GM12878 (cell line): ENCODE data around the gene MACROD2. TPM values are rescaled to one million over a fixed set of nuclear protein-coding genes. Genes with fewer than 3 reads are reported as not detected.

Experiments used
- ATAC-seq: fragments of 200-7000 bp; cut with Tn5 transposase; 3 replicates; pipeline ENCODE4 v1.9.1; 2020; ENCODE audit warnings: mild to moderate bottlenecking, moderate library complexity
- BruUV-seq: library from RNA; stranded (reverse); fragments of 400-500 nt; replicated peaks from 2 replicates; lab custom pipeline; 2021; lab: Mats Ljungman, UMichigan
- CTCF ChIA-PET: fragments of 300-600 bp; sonication (Branson Sonifier 250); formaldehyde crosslinking; extraction: SDS; loops from one replicate; lab custom pipeline; 2021; ENCODE audit warnings: inconsistent platforms; lab: Yijun Ruan, JAX
- POLR2A ChIA-PET: fragments of 350-600 bp; formaldehyde crosslinking; extraction: SDS; loops from one replicate; lab custom pipeline; 2021; ENCODE audit warnings: inconsistent platforms; lab: Charles Lee
- RAD21 ChIA-PET: fragments of 300-600 bp; sonication (Branson Sonifier 250); formaldehyde crosslinking; loops from one replicate; lab custom pipeline; 2023; ENCODE audit warnings: antibody characterized with exemption; ENCODE audit not compliant: unreplicated experiment; lab: Charles Lee
- SMC1A ChIA-PET: fragments of 300-600 bp; sonication (Branson Sonifier 250); formaldehyde crosslinking; loops from one replicate; lab custom pipeline; 2023; ENCODE audit not compliant: unreplicated experiment, uncharacterized antibody; lab: Charles Lee
- DNase-seq: peaks from one replicate; pipeline ENCODE4 v3.0.0-alpha.2; 2011; ENCODE audit warnings: low read depth, low spot score
- FAIRE-seq: peaks from 3 replicates; lab custom pipeline; 2011; peaks lifted over from hg19 to GRCh38; lab: Jason Lieb, UNC
- H2AFZ ChIP-seq: 2 replicates; pipeline ENCODE4 v1.6.0; 2011; ENCODE audit warnings: low read depth, low read length, control low read depth; ENCODE audit not compliant: control insufficient read depth
- H3K27ac ChIP-seq: 2 replicates; pipeline ENCODE4 v1.5.1; 2011; ENCODE audit warnings: control low read depth; ENCODE audit not compliant: control insufficient read depth, insufficient read depth
- H3K27me3 ChIP-seq, 2 experiments: replicated peaks in 1 of 2; 2 replicates each; pipeline versions ENCODE4 v1.6.0 to v1.6.1; 2011; ENCODE audit warnings: low read length in 1 of 2; ENCODE audit not compliant: control insufficient read depth in 2 of 2, insufficient read depth in 2 of 2
- H3K36me3 ChIP-seq, 2 experiments: 2 replicates each; pipeline ENCODE4 v1.5.1; 2011; ENCODE audit warnings: low read length in 1 of 2; ENCODE audit not compliant: control insufficient read depth in 2 of 2, insufficient read depth in 2 of 2
- H3K4me1 ChIP-seq: 2 replicates; pipeline ENCODE4 v1.6.1; 2011; ENCODE audit warnings: mild to moderate bottlenecking, low read length, moderate library complexity, mixed read lengths; ENCODE audit not compliant: control insufficient read depth, insufficient read depth
- H3K4me2 ChIP-seq: 2 replicates; pipeline ENCODE4 v1.6.0; 2011; ENCODE audit warnings: control low read depth; ENCODE audit not compliant: control insufficient read depth, insufficient read depth
- H3K4me3 ChIP-seq: fragments of 200-600 bp; sonication (generic); 2 replicates; pipeline ENCODE4 v1.5.1; 2016
- H3K79me2 ChIP-seq: 2 replicates; pipeline ENCODE4 v1.6.0; 2011; ENCODE audit warnings: low read length; ENCODE audit not compliant: control insufficient read depth, insufficient read depth
- H3K9ac ChIP-seq: 2 replicates; pipeline ENCODE4 v1.8.0; 2011; ENCODE audit warnings: low read length, control low read depth, mixed read lengths; ENCODE audit not compliant: control insufficient read depth, insufficient read depth
- H3K9me3 ChIP-seq: replicated peaks from 3 replicates; pipeline ENCODE4 v1.5.1; 2011; ENCODE audit warnings: mild to moderate bottlenecking, low read length; ENCODE audit not compliant: control insufficient read depth, insufficient read depth
- H4K20me1 ChIP-seq: 2 replicates; pipeline ENCODE4 v1.6.0; 2011; ENCODE audit not compliant: control insufficient read depth, insufficient read depth
- CHD1 ChIP-seq: IDR thresholded peaks from 2 replicates; pipeline ENCODE4 v1.6.1; 2012; ENCODE audit warnings: low read depth, low read length, improper control_type of control experiment
- CREB1 ChIP-seq: IDR thresholded peaks from 2 replicates; pipeline ENCODE4 v1.6.1; 2012; ENCODE audit warnings: low read depth, mild to moderate bottlenecking, inconsistent platforms
- E4F1 ChIP-seq: fragments of 450-650 bp; IDR thresholded peaks from 2 replicates; pipeline ENCODE4 v1.6.1; 2018; ENCODE audit warnings: borderline replicate concordance, mild to moderate bottlenecking; ENCODE audit not compliant: partially characterized antibody
- HCFC1 ChIP-seq: fragments of 150-350 bp; IDR thresholded peaks from 2 replicates; pipeline ENCODE4 v1.6.1; 2014; ENCODE audit warnings: low read length
- KAT2A ChIP-seq: conservative IDR thresholded peaks from 2 replicates; pipeline ENCODE4 v1.6.1; 2011; ENCODE audit warnings: low read depth, low read length; ENCODE audit not compliant: control insufficient read depth
- MEF2A ChIP-seq: IDR thresholded peaks from 2 replicates; pipeline ENCODE4 v1.6.1; 2011; ENCODE audit warnings: low read depth, mild to moderate bottlenecking, low read length, moderate library complexity; ENCODE audit not compliant: insufficient read depth
- MEF2B ChIP-seq: fragments of 450-650 bp; IDR thresholded peaks from 2 replicates; pipeline ENCODE4 v1.6.1; 2018; ENCODE audit warnings: mild to moderate bottlenecking, moderate library complexity; ENCODE audit not compliant: partially characterized antibody, poor library complexity, severe bottlenecking
- POLR2AphosphoS2 ChIP-seq: IDR thresholded peaks from 2 replicates; pipeline ENCODE4 v1.6.1; 2011; ENCODE audit warnings: low read depth, mild to moderate bottlenecking, low read length, improper control_type of control experiment, moderate library complexity
- USF1 ChIP-seq: IDR thresholded peaks from 2 replicates; pipeline ENCODE4 v1.6.1; 2011; ENCODE audit warnings: borderline replicate concordance, low read depth, mild to moderate bottlenecking, moderate library complexity, mixed read lengths, low read length; ENCODE audit not compliant: insufficient read depth; ENCODE audit errors: extremely low read length
- WRNIP1 ChIP-seq: IDR thresholded peaks from 2 replicates; pipeline ENCODE4 v1.6.1; 2011; ENCODE audit warnings: low read depth, low read length, improper control_type of control experiment, borderline replicate concordance
- ZNF207 ChIP-seq: fragments of 450-650 bp; IDR thresholded peaks from 2 replicates; pipeline ENCODE4 v1.6.1; 2014; ENCODE audit warnings: antibody characterized with exemption, mild to moderate bottlenecking, borderline replicate concordance
- WGBS: methylation state at CpG from one replicate; pipeline ENCODE4 v1.1.6; 2016; ENCODE audit warnings: low lambda C conversion rate; ENCODE audit not compliant: insufficient replicate concordance, insufficient coverage; ENCODE audit errors: missing lambda C conversion rate; 5-methylcytosine and 5-hydroxymethylcytosine counted together
- in situ Hi-C: fragments of 300-500 bp; cut with MboI; formaldehyde crosslinking; loops from 9 replicates; pipeline ENCODE4 v1.14.3; 2018; ENCODE audit warnings: mixed read lengths
- intact Hi-C: fragments of 100-400 bp; cut with micrococcal nuclease; formaldehyde crosslinking; loops from one replicate; pipeline ENCODE4 v1.14.2; 2022; ENCODE audit not compliant: unreplicated experiment
- polyA plus RNA-seq, 11 experiments: library from polyadenylated mRNA; depleted of rRNA in 4 of 11; unstranded in 6 of 11; stranded (reverse) in 5 of 11; fragments of >200 nt; fragmentation: Nextera tagmentation in 4 of 11; fragmentation: Illumina TruSeq in 1 of 11; extraction: Ambion mirVana in 4 of 11; extraction: Trizol in 1 of 11; gene quantifications; 1 replicate in 1 of 11; 2 replicates in 10 of 11; pipeline versions ENCODE4 v1.2.1 to v1.2.3, GENCODE V29; 2011 to 2016; ENCODE audit warnings: inconsistent platforms in 2 of 11, missing spikeins in 2 of 11, low read depth in 1 of 11
- total RNA-seq, 4 experiments: library from RNA; depleted of rRNA in 3 of 4; stranded (reverse); fragments of >200 nt in 3 of 4; fragmentation: Illumina TruSeq in 1 of 4; extraction: Trizol in 1 of 4; gene quantifications; 2 replicates each; pipeline versions ENCODE4 v1.2.1 to v1.2.3, GENCODE V29; 2013 to 2021

MACROD2 gene
- total and polyA plus RNA-seq, 10 of the 15 experiments (the other 5 are each of a cell fraction or from before 2014, with no cell fraction given), result 1.1 to 21.5 (median 2.2) TPM

- intact Hi-C loops, result no loop called here
- SMC1A ChIA-PET, result no interaction called here
- H3K79me2 ChIP-seq, result no peaks in the 10 kb centered on the region
- CTCF ChIA-PET, result interaction anchor here (1.4 kb wide), 1 partner anchor 44 kb away, joined by 3 read pairs; no protein-coding TSS in a partner anchor
- in situ Hi-C loops, result no loop called here
- 60% methylated on average over 1 of the region's 1 CpG for WGBS
- DNase-seq (no peak), FAIRE-seq (no peak), ATAC-seq (no peak)
- RAD21 ChIA-PET, result no interaction called here
- BruUV-seq, result no TSS peak
- POLR2A ChIA-PET, result no interaction called here
- no peak overlapping the region for H3K27ac ChIP-seq
- no peak overlapping the region for H3K4me3 ChIP-seq
- no peaks in the 10 kb centered on the region for H3K9me3 ChIP-seq
- TF ChIP-seq POLR2AphosphoS2, result no peak
- no peak for TF ChIP-seq CHD1
- no peaks in the 10 kb centered on the region for H3K27me3 ChIP-seq
- no peaks in the 10 kb centered on the region for H4K20me1 ChIP-seq
- H3K36me3 ChIP-seq, result no peaks in the 10 kb centered on the region
- no peak overlapping the region for H3K9ac ChIP-seq
- H3K4me2 ChIP-seq, result no peak overlapping the region
- no peak overlapping the region for H2AFZ ChIP-seq
- H3K4me1 ChIP-seq, result no peaks in the 10 kb centered on the region
These were observed 1084.5 kb downstream of the MACROD2 start for GRCh38 chr20:15079594-15080340.

DNA sequence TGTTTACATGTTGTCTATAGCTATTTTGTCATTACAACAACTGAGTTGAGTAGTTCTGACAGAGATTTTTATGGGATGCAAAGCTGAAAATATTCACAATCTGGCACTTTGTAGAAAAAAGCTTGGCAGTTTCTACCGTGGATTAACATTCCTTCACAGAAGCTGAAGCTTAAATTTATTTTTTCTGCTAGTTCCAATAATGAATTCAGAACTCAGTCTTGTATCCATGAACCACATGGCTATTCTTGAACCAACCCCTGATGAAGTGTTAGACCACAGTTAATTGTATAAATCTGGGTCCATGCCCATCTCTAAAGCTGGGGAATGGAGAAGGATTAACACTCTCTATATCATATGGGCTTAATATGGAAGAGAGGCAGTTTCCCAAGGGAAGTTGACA, 1085.9 kb downstream of the MACROD2 start:
- in situ Hi-C loops (no loop called here), intact Hi-C loops (no loop called here)
- no peak overlapping the region for H3K9ac ChIP-seq
- H3K27me3 ChIP-seq, result no peaks in the 10 kb centered on the region
- H3K9me3 ChIP-seq, result no peaks in the 10 kb centered on the region
- H3K4me1 ChIP-seq, result no peaks in the 10 kb centered on the region
- POLR2A ChIA-PET, result no interaction called here
- H3K4me2 ChIP-seq, result no peak overlapping the region
- H3K36me3 ChIP-seq, result no peaks in the 10 kb centered on the region
- CTCF ChIA-PET, result interaction anchor here (0.9 kb wide), 1 partner anchor 25 kb away, joined by 3 read pairs; no protein-coding TSS in a partner anchor
- SMC1A ChIA-PET, result interaction anchor here (0.6 to 1.4 kb wide), 2 partner anchors 10 kb away, joined by 3 read pairs; no protein-coding TSS in a partner anchor
- no peak for FAIRE-seq
- no peak for DNase-seq
- H3K4me3 ChIP-seq, result no peak overlapping the region
- WGBS, result 0% methylated on average over 1 of the region's 1 CpG
- H4K20me1 ChIP-seq, result no peaks in the 10 kb centered on the region
- H2AFZ ChIP-seq, result no peak overlapping the region
- no TSS peak for BruUV-seq
- no peaks in the 10 kb centered on the region for H3K79me2 ChIP-seq
- no peak overlapping the region for H3K27ac ChIP-seq
- RAD21 ChIA-PET, result no interaction called here
- no peak for ATAC-seq
- no peak for TF ChIP-seq E4F1
- no peak for TF ChIP-seq MEF2A
- TF ChIP-seq USF1, result no peak
- no peak for TF ChIP-seq CREB1
- no peak for TF ChIP-seq MEF2B
- TF ChIP-seq HCFC1, result no peak
- TF ChIP-seq KAT2A, result no peak
- TF ChIP-seq ZNF207, result no peak
- TF ChIP-seq WRNIP1, result no peak
